ENCODE data around the gene CTDSP2. TPM values are rescaled to one million over a fixed set of nuclear protein-coding genes. Genes with fewer than 3 reads are reported as not detected.
"Not testable (repeated sequence)": the region's sequence is repeated elsewhere in the genome, so short reads cannot be mapped to it uniquely, and the experiment has no call there.

Gene CTDSP2
- total RNA-seq, 1 experiment from 2014 or later = 78.6 TPM

- in situ Hi-C loops (cut with HindIII; ENCODE audit: low sequenced_read_pairs) = no loop called here
- no peak for DNase-seq (ENCODE audit: low spot score)
Measured at GRCh38 chr12:57883057-57883456, 36.5 kb upstream of the CTDSP2 start.

GRCh38 chr12:57882575-57882974 lies 36.0 kb upstream of the CTDSP2 start:
- DNase-seq (ENCODE audit: low spot score) = no peak
- in situ Hi-C loops (cut with HindIII; ENCODE audit: low sequenced_read_pairs) = no loop called here

GRCh38 chr12:57881475-57881874 lies 34.9 kb upstream of the CTDSP2 start:
- DNase-seq (ENCODE audit: low spot score) = no peak
- in situ Hi-C loops (cut with HindIII; ENCODE audit: low sequenced_read_pairs) = no loop called here

- DNase-seq (ENCODE audit: low spot score); in situ Hi-C loops (cut with HindIII; ENCODE audit: low sequenced_read_pairs): not testable (repeated sequence)
Measured at GRCh38 chr12:57881035-57881434, 34.5 kb upstream of the CTDSP2 start.

GRCh38 chr12:57877876-57878275 lies 31.3 kb upstream of the CTDSP2 start:
- DNase-seq (ENCODE audit: low spot score) = no peak
- in situ Hi-C loops (cut with HindIII; ENCODE audit: low sequenced_read_pairs) = no loop called here

- in situ Hi-C loops (cut with HindIII; ENCODE audit: low sequenced_read_pairs) = no loop called here
- DNase-seq (ENCODE audit: low spot score) = no peak
Measured at GRCh38 chr12:57875753-57876547, 29.4 kb upstream of the CTDSP2 start.

- in situ Hi-C loops (cut with HindIII; ENCODE audit: low sequenced_read_pairs) = no loop called here
Measured at GRCh38 chr12:57874166-57875108, 27.9 kb upstream of the CTDSP2 start.

GRCh38 chr12:57872362-57872761 lies 25.8 kb upstream of the CTDSP2 start:
- in situ Hi-C loops (cut with HindIII; ENCODE audit: low sequenced_read_pairs) = no loop called here

More at GRCh38 chr12:57874166-57875108, 27.9 kb upstream of the CTDSP2 start:
- peak; percentile 94 for DNase-seq (ENCODE audit: low spot score)

GRCh38 chr12:57869927-57870318 lies 23.4 kb upstream of the CTDSP2 start:
- no peak for DNase-seq (ENCODE audit: low spot score)
- in situ Hi-C loops (cut with HindIII; ENCODE audit: low sequenced_read_pairs) = no loop called here

More at GRCh38 chr12:57872362-57872761, 25.8 kb upstream of the CTDSP2 start:
- DNase-seq (ENCODE audit: low spot score) = peak; percentile 63

- DNase-seq (ENCODE audit: low spot score) = no peak
- in situ Hi-C loops (cut with HindIII; ENCODE audit: low sequenced_read_pairs) = no loop called here
Measured at GRCh38 chr12:57869298-57869926, 22.9 kb upstream of the CTDSP2 start.

GRCh38 chr12:57868851-57869268 lies 22.3 kb upstream of the CTDSP2 start:
- in situ Hi-C loops (cut with HindIII; ENCODE audit: low sequenced_read_pairs) = no loop called here
- DNase-seq (ENCODE audit: low spot score) = peak; percentile 88

GRCh38 chr12:57868221-57868620 lies 21.7 kb upstream of the CTDSP2 start:
- no peak for DNase-seq (ENCODE audit: low spot score)
- in situ Hi-C loops (cut with HindIII; ENCODE audit: low sequenced_read_pairs) = no loop called here

- peak; percentile 68 for DNase-seq (ENCODE audit: low spot score)
- in situ Hi-C loops (cut with HindIII; ENCODE audit: low sequenced_read_pairs) = no loop called here
Measured at GRCh38 chr12:57866308-57867019, 19.9 kb upstream of the CTDSP2 start.

GRCh38 chr12:57865084-57865751 lies 18.7 kb upstream of the CTDSP2 start:
- DNase-seq (ENCODE audit: low spot score) = peak; percentile 70
- in situ Hi-C loops (cut with HindIII; ENCODE audit: low sequenced_read_pairs) = no loop called here

GRCh38 chr12:57864442-57865083 lies 18.0 kb upstream of the CTDSP2 start:
- in situ Hi-C loops (cut with HindIII; ENCODE audit: low sequenced_read_pairs) = no loop called here
- peak; percentile 93 for DNase-seq (ENCODE audit: low spot score)

GRCh38 chr12:57863676-57864075 lies 17.1 kb upstream of the CTDSP2 start:
- no peak for DNase-seq (ENCODE audit: low spot score)
- in situ Hi-C loops (cut with HindIII; ENCODE audit: low sequenced_read_pairs) = no loop called here

GRCh38 chr12:57861967-57862366 lies 15.4 kb upstream of the CTDSP2 start:
- DNase-seq (ENCODE audit: low spot score) = no peak
- in situ Hi-C loops (cut with HindIII; ENCODE audit: low sequenced_read_pairs) = no loop called here

GRCh38 chr12:57860883-57861282 lies 14.4 kb upstream of the CTDSP2 start:
- DNase-seq (ENCODE audit: low spot score); in situ Hi-C loops (cut with HindIII; ENCODE audit: low sequenced_read_pairs): not testable (repeated sequence)

Measured in G401 (cell line).